ENCODE data around the gene KRT23.
A peak's percentile ranks its signal among the peaks of the same experiment; 100 is the strongest.
"Not testable (repeated sequence)": the region's sequence is repeated elsewhere in the genome, so short reads cannot be mapped to it uniquely, and the experiment has no call there.

KRT23 gene

DNA sequence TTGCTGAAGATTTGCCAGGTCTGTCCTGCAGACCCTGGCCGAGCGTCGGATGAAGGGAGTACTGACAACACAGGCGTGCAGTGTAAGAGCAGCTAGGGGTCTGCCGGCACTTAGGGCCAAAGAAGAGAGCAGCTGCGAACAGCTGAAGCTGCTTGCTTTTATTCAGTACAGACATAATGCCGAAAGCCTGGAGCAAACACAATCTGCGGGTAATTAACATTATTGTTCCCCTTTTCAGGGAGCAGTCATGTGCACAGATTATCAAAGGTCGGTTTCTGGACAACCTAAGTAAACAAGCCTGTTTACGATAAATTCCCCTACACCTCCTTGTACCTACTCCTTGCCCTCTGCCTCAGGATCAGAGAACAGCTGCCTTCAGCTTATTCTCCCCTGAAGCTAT, 12.0 kb upstream of the KRT23 start:
- DNase-seq (ENCODE audit: low spot score), result no peak

DNA sequence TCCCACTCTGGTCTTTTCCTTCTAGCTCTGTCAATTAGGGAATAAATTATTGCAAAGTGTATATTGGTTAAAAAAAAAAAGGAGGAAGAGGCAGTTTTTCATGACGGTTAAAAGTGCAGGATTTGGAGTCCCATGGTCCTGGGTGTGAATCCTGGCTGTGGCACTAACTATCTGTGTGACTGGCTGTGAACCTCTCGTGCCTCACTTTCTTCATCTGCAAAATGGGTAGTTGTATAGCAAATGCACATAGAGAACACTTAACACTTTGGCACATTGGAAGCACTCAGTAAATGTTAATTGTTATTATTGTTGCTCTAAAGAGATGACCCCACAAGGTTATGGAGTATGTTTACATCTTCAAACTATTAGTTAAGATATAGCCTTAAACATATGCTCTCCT, 10.5 kb upstream of the KRT23 start:
- DNase-seq (ENCODE audit: low spot score), result no peak

DNA sequence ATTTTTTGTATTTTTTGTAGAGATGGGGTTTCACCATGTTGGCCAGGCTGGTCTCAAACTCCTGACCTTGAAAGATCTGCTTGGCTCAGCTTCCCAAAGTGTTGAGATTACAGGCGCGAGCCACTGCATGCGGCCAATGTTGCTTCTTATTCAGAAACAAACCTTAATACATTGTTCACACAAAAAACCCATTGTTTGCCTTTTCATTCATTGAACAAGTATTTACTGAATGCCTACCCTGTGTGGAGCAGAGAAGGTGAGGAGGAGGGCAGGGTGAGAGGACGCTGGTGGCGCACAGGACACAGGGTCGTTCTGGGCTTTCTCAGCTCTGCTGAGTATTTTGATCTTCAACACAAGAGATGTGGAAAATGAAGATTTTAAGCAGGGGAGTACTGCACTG, 8.0 kb upstream of the KRT23 start:
- no peak for DNase-seq (ENCODE audit: low spot score)

DNA sequence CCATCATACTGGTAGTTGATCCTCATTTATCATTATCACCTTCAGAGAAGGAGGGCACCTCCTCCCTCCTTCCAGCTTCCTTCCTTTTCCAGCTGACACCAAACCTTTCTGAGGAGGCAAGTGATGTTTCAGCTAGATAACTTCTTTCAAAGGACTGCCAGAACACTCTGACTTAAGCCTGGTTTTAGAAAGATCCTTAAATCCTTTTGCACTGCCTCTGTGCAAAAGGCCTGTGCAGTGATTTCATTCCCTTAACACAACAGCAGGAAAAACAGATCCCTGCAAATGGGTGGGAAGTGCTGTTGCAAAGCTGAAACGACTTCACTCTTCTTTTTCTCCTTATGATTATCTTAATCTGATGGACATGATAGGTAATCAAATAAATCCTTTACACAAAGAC, 7.1 kb upstream of the KRT23 start:
- DNase-seq (ENCODE audit: low spot score), result no peak

DNA sequence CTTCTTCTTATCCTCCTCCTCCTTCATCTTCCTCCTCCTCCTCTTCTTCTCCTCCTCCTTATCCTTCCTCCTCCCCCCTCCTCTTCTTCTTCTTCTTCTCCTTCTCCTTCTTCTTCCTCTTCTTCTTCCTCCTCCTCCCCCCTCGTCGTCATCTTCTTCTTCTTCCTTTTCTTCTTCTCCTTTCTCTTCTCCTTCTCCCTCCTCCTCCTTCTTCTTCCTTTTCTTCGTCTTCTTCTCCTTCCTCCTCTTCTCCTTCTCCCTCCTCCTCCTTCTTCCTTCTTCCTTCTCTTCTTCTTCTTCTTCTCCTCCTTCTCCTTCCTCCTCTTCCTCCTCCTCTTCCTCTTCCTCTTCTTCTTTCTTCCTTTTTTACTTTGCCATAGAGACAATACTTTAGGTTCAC, 5.1 kb upstream of the KRT23 start:
- DNase-seq (ENCODE audit: low spot score), result no peak

DNA sequence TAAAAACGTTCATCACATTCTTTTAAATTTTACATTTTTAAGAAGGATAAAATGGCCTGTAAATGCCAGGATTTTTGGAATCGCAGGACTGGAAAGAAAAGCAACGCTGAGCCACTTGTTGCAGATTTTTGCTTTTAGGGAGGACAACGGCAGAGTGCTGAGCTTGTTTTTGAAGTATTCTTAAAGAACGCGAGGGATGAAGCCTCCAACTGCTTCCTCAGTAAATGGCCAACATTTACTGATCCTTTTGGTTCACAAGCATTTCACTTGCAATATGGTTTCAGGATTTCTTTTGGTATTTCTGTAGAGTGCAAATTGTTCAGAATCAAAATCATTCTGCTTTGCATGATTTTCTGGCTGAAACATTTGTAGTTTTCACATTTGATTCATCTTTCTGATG, 2.8 kb upstream of the KRT23 start:
- DNase-seq (ENCODE audit: low spot score), result no peak

DNA sequence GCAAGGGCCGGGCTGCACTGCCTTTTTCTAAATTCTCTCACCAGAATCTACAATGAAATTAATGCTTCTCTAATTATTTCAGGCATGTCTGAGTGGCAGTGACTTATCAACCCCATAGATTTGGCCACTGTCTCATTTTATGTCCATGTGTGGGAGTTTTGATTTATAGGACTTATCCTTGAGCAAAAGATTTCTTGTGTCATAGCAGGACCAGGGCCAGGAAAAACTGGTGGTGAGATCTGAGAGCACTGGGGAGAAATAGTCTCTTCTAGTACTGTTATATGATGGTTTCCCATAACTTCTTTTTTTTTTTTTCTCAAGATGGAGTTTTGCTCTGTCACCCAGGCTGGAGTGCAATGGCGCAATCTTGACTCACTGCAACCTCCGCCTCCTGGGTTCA, 1.5 kb upstream of the KRT23 start:
- DNase-seq (ENCODE audit: low spot score), result no peak

DNA sequence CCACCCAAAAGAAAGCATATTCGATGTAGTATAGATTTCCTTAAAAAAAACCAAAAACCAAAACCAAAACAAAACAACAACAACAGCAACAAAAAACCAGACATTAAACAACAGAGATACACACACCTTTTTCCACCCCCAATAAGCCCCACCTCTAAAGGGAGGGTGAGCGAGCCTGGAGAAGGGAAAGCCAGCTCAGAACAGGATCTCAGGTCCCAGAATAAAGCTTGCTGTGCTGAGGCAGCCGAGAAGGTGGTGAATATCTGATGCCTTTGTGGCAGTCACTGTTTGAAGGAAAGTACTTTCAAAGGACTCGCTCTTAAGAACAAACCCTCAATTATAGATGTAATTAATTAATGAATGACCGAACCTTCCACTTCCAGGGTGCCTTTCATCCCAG, 470 bp downstream of the KRT23 start:
- no peak for DNase-seq (ENCODE audit: low spot score)

DNA sequence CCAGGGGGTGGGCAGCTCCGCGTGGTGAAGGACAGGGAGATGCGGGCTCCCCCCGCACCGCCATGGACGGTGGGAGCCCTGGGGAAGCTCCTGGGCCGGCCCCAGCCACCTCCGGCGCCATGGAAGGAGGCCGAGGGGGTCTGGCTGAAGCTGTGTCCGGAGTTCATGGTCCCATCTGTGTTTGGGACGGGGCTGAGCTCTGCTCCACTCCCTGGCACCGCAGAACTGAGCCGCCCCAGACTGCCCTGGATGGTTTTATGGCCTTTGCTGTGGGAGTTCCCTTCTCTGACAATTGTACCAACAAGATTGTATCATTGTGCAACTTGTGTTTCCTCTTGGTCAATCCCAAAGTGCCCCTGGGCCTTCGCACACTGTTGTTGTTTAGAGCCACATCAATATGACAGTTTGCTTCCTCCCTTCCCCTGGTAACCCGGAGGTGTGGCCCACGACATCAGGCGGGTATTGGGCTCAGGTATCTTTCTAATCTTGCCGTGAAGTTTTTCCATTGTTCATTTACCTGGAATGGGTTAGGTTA, 942 bp downstream of the KRT23 start:
- no peak for DNase-seq (ENCODE audit: low spot score)

DNA sequence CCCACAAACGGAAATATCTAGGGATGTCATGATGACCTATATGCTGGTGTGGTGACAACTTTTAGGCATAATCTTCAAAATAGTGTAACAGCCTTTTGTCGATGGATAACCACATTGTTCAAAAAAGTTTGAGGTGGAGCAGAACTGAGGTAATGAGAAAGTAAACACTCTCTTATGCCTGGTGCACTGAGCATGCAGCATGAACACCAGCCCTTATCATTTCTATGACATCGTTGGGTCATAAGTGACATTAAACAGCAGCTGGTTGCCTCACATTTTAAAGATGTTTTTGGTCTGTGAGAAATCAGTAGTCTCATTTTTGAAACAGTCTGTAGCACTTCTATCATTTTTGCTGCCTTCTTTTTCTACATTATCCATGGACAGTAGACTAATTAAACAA, 1.8 kb downstream of the KRT23 start:
- no peak for DNase-seq (ENCODE audit: low spot score)

DNA sequence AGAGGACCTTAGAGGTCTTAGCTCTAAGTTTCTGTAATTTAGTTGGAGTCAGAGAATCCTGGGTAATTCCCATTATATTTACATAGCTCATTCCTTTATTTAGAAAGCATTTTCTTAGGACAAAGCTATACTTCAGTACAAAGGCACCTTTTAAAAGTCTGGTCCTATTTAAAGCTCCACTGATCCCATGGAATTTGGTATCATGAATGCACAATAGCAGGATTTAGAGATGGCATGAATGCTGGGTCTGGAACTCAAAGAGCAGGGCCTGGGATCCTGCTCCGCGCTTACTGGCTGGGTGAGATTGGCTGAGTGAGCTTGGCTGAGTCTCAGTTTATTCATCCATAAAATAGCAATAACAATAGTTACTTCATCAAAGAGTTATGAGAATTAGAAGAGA, 4.8 kb downstream of the KRT23 start:
- DNase-seq (ENCODE audit: low spot score), result no peak

DNA sequence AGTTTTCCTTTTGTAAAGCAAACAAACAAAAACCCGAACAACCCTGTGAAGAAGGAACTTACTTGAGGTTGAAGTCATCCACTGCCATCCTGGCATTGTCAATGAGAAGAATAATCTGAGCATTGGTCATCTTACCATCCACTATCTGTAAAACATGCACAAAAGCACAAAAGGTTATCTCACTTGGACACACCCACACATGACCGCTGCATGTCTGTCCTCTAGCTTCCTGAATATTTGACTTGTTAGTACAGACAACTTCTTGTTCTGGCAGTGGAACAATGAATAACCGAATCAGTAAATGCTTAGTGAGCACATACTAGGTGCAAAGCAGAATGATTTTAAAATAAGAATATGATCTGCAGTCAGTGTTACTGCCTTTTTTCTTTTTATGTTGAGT, 6.1 kb downstream of the KRT23 start:
- no peak for DNase-seq (ENCODE audit: low spot score)

DNA sequence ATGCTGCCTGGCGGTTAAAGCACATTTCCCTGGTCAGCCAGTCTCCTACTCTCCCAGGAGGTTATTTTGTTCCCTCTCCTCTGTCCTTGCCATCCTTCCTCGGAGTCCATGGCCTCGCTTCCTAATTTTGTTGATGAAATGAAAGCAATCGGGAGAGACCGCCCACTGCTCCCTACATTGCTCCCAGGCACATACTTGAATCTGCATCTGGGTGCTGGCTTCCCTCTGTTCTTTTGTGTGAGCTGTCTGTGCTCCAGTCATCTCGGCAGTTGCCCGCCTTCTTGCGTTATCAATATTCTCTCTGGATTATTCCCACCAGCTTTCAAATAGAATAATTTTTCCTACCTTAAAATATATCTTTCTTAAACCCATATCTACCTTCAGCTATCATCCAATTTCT, 11.1 kb downstream of the KRT23 start:
- no peak for DNase-seq (ENCODE audit: low spot score)

DNA sequence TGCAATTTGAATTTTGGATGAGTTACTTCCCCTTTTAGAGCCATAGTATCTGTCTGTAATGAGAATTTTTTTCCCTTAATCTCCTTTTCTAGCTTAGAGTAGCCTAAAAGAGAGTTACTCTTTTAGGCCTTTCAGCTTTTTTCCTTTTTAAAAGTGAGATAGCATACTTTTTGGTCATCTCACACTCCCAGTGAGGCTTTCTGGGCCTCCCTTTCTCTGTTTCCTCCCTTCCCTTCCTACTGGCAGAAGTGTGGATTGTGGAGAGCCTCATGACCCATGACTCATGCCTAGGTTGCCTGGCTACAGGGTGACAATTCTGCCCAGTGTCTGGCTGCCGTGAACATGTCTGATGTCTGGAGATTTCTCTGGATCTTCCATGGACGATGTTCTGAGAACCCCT, 15.2 kb downstream of the KRT23 start:
- DNase-seq (ENCODE audit: low spot score), result peak; percentile 59

DNA sequence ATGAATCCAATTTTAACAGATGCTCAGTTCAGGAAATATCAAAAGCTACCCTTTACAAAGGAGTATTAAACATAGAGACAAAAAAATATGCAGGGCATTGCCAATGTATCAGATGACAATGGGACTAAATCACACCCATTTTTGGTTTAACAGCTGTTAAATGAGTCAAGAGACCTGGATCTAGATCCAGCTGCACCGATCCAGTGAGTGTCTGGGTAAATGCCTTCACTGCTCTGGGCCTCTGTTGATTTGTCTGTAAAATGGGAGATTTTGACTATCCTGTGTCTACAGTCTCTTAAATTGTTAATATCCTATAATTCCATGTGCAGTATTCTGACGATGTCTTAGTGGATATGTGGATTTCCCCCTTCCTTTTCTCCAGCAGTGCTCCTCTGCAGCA, 16.4 kb downstream of the KRT23 start:
- no peak for DNase-seq (ENCODE audit: low spot score)

DNA sequence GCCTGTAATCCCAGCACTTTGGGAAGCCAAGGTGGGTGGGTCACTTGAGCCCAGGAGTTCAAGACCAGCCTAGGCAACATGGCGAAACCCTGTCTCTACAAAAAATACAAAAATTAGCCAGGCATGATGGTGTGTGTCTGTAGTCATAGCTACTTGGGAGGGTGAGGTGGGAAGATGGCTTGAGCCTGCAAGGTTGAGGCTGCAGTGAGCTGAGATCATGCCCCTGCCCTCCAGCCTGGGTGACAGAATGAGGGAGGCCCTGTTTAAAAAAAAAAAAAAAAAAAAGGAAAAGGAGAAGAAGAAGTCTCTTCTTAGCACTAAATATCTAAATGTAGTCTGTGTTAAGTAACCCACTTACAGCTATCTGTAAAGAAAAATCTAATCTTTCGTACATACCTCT, 20.3 kb downstream of the KRT23 start:
- DNase-seq (ENCODE audit: low spot score), result not testable (repeated sequence)

DNA sequence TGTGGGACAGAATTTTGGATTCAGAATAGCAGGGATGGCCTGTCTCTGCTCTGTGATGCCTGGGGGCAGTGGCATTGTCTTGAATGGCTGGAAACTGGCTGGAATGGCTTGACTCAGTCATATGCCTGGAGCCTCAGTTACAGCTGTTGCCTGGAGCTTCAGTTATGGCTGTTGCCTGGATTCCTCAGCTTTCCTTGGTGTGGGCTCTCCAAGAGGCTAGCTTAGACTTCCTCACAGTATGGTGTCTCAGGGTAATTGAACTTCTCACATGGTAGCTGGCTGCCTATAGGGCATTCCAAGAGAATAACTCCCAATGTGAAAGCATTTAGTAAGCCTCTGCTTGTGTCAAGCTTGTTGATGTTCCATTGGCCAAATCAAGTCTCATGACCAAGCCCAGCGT, 21.1 kb downstream of the KRT23 start:
- no peak for DNase-seq (ENCODE audit: low spot score)

DNA sequence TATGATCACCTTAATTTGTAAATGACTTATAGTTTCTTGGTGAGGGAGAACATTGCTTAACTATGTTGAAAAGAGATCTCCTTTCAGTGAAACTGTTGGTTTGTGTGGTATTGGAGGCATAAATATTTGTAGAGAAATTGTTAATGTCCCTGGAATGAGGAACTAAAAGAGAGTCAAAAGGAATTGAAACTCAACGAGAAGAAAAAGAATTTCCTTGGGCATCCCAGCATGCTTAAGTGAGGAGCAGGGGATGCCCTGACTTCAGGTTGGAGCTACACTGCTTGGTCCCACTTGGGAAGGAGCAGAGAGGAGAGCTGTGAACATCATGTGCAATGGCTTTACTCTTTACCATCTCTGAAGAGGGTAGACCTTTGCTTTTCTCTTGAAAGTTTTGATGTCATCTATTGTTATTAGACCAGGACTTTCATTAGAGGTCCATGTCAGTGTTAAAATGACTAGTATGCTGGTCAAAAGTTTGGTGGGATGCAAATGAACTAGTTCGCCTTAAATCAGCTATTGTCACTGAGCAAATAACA, 21.7 kb downstream of the KRT23 start:
- DNase-seq (ENCODE audit: low spot score), result peak; percentile 26

DNA sequence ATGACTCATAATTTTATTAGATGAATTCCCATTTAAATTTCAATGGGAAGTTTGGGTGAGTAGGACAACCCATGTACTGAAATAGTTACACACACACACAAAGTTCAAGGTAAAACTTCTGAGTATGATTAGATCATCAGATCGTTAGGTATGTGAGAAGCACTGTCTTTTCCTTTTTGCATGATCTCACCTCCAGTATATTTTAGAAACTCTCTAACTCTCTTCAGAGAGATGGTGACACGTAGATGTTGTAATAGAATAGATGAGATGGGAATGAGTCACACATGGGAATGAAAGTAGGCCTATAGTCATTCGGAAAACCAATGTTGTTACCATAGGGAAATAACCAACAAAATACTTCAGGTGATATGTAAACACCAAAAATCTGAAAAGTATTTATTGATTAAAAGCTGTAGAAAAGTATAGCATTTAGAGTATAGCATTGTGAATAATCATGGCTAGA, 22.2 kb downstream of the KRT23 start:
- DNase-seq (ENCODE audit: low spot score), result peak; percentile 61

DNA sequence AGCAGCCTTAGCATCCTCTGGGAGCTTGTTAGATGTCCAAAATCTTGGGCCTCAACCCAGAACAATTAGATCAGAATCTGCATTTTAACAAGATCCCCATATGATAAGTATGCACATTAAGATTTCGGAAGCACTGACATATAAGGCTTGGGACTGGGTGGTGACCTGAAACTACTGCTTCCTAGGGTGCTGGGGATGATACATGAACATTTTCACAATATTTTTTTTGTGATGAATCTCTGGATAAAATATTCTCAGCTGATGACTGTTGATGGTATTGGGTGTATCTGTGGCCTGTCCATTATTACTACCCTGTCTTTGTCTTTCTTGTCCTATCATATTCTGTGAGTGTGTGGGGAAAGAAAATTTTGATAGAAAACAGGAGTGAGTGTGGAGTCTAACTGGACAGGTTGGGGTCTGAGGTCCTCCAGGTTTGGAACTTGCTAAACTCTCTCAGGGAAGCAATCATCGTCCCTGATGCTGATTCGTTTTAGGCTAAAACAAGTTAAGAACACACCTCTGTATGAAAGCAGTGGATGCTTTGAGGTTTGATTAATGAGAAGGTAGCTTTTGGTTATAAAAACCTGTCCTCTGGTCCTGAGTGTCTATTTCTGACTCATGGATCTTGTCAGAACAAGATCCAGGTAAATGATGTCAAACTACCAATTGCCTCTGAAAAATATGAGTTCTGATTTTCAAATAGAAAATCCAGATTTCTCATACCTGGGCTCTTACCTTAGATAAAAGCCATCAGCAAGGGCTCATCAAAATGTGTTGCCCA, 23.2 kb downstream of the KRT23 start:
- DNase-seq (ENCODE audit: low spot score), result no peak

DNA sequence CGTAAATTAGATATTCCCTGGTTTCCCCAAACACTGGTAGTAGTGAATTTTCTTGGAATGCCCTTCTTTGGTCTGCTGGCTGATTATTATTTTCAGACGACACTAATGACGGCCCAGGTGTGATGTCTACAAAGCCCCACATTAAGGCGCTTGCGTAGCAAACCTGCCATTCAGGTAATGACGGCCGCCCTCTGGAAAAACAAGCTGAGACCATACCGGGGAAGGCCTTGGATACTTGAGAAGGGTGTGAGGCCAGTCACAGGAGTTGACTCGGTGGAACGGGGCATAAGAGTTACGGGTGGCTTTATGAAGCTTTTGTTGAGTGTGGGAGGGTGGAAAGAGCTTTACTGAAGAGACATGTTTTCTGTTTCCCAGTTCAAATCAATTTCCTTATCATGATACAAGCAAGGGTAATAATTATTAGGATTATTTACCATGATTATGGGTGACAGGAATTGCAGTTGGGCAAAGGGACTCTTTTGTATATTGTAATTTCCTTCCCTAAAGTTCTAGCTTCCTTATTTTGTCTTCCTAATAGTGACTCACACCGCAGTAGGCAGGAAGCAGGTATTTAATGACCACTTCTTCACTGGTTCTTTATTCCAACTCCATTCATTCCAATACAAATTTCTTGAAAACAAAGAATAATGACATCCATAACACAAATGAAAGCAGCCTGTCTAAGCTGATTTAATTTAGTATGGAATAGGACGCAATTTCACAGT, 24.8 kb downstream of the KRT23 start:
- no peak for DNase-seq (ENCODE audit: low spot score)

DNA sequence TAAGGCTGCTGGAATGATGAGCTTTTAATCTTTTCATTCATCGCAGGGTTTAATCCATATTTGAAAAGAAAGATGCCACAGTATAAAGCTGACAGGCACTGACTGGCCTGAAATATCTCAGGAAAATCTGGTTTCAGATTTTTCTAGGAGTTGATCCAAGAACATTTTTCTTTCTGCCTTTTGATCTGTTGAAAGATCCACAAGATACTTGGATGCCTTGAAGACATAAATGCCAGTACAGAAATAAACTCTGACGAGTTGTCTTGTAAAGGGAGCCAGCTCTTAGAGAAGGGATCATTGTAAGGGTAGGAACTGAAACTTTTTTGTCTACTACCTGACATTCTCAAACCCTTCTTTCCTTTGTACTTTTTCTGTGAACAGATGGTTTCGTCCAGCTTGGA, 27.0 kb downstream of the KRT23 start:
- DNase-seq (ENCODE audit: low spot score), result no peak

DNA sequence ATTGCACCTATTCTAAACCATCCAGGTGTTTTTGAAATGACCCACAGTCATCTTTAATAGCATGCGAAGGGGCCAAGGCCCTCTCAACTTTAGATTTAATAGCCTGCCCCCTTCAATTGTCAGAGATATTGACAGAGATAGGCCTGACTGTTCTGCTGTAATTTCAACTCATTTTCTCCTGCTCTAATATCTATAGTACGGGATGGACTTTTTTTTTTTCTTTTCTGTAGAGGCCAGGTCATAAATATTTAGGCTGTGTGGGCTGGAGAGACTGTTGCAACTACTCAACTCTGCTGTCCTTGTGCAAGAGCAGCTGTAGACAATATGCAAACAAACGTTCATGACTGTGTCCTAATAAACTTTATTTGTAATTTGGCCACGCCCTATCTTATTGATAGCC, 27.7 kb downstream of the KRT23 start:
- no peak for DNase-seq (ENCODE audit: low spot score)
